DOHH2 (cell line): ENCODE measurements around the gene APEH.
A peak's percentile ranks its signal among the peaks of the same experiment; 100 is the strongest.

ENCODE experiments used
- CTCF ChIP-seq: fragments of 200-600 bp; sonication (generic); IDR thresholded peaks from one replicate; pipeline ENCODE4 v1.5.1; 2014; ENCODE audit warnings: antibody characterized with exemption, mild to moderate bottlenecking, low read depth, low read length; ENCODE audit not compliant: poor library complexity, severe bottlenecking
- EZH2phosphoT487 ChIP-seq: fragments of 200-600 bp; sonication (generic); IDR thresholded peaks from 2 replicates; pipeline ENCODE4 v1.6.1; 2017; ENCODE audit warnings: borderline replicate concordance, mild to moderate bottlenecking, antibody characterized with exemption, low read length, moderate library complexity, mixed read lengths

GRCh38 chr3:49700453-49701128, 26.4 kb downstream of the APEH start:
- TF ChIP-seq CTCF: peak; percentile 44
- no peak for TF ChIP-seq EZH2phosphoT487
